Omental fat pad (tissue), 4 donors: ENCODE results near the gene C12orf56. TPM values are rescaled to one million over a fixed set of nuclear protein-coding genes. Genes with fewer than 3 reads are reported as not detected.
"Not testable (repeated sequence)": the region's sequence is repeated elsewhere in the genome, so short reads cannot be mapped to it uniquely, and the experiment has no call there.

Experiments used
- ATAC-seq: fragments of 150-250 bp; one replicate; pipeline ENCODE4 v1.9.1; 2016; ENCODE audit warnings: mild to moderate bottlenecking, moderate library complexity; ENCODE audit not compliant: low FRiP score
- DNase-seq: peaks from one replicate; pipeline ENCODE4 v3.0.0-alpha.2; 2019; ENCODE audit warnings: low spot score
- total RNA-seq, 4 donors: library from RNA; depleted of rRNA; stranded (reverse); fragments of >200 nt; gene quantifications; one replicate each; pipeline ENCODE4 v1.1.0, GENCODE V29; 2016
- TF ChIP-seq, protein P1 (sequence below), 3 donors: fragments of 450-650 bp; IDR thresholded peaks; one replicate each; pipeline ENCODE4 v1.5.1; 2016 to 2017; ENCODE audit warnings: antibody characterized with exemption in 3 of 3, mild to moderate bottlenecking in 3 of 3, moderate library complexity in 2 of 3

The C12orf56 gene
- total RNA-seq, 4 donors from 2014 or later = not detected

- TF ChIP-seq, protein P1, sequence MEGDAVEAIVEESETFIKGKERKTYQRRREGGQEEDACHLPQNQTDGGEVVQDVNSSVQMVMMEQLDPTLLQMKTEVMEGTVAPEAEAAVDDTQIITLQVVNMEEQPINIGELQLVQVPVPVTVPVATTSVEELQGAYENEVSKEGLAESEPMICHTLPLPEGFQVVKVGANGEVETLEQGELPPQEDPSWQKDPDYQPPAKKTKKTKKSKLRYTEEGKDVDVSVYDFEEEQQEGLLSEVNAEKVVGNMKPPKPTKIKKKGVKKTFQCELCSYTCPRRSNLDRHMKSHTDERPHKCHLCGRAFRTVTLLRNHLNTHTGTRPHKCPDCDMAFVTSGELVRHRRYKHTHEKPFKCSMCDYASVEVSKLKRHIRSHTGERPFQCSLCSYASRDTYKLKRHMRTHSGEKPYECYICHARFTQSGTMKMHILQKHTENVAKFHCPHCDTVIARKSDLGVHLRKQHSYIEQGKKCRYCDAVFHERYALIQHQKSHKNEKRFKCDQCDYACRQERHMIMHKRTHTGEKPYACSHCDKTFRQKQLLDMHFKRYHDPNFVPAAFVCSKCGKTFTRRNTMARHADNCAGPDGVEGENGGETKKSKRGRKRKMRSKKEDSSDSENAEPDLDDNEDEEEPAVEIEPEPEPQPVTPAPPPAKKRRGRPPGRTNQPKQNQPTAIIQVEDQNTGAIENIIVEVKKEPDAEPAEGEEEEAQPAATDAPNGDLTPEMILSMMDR (IDR thresholded peaks at IDR 0.05) = no peak
- no peak for DNase-seq
- ATAC-seq = no peak
These were observed 38.4 kb downstream of the C12orf56 start for GRCh38 chr12:64352181-64352580.

- DNase-seq = no peak
- no peak for ATAC-seq
- TF ChIP-seq, protein P1 (IDR thresholded peaks at IDR 0.05) = no peak
These were observed 39.3 kb downstream of the C12orf56 start for GRCh38 chr12:64351265-64351664.

DNA sequence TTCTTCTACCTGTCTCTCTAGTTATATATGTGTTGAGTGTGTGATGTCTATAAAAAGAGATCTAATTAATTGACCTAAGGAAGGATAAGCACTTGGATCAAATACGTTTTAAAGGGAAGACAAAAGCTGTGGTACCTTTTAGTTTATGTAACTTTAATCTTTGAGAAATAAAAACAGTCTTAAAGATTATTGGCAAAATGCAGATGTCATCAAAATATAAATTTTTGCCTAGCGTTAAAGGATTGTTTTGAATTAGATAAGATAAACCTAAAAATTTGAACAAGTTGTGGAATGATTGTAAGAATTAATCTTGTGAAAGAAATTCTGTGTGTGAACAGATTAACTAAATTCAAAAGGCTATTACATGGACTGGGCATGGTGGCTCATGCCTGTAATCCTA is 42.9 kb downstream of the C12orf56 start:
- TF ChIP-seq, protein P1 (IDR thresholded peaks at IDR 0.05) = no peak
- ATAC-seq = no peak
- no peak for DNase-seq

DNA sequence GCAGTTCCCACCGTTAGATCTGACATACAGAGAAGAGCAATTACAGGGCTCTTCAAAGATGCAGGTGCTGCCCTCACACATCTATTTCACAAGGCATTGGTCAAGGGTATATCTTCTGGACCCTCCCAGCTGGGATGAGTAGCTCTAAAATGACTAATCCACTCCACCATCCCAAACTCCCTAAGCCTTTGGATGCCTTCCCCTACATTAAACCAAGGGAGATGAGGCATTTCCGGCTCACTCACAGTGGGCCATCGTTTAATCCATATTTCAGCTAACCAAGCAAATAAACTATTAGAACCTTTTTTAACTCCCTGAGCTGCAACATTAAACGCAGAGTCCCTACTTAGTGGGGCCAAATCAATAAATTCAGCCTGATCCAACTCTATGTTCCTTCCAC is 45.9 kb downstream of the C12orf56 start:
- DNase-seq, ATAC-seq: not testable (repeated sequence)

DNA sequence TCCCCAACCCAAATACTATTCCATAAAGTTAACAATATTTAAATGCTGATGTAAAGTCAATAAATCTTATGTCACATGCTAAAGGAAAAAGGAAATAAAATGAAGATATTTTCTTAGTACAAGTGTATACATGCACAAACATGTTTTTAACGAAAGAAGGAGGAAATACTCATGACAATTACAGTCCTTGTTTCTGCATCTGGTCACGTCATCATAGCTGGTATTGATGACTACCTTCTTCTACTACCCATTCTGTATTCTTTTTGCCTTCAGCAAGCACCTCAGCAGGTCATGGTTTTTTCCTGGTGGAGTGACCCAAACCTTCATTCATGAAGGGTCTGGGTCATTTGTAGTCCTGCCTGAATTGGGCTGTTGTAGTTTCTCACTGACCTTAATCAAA is 50.0 kb downstream of the C12orf56 start:
- ATAC-seq, DNase-seq: not testable (repeated sequence)

GRCh38 chr12:64335886-64336466 is 54.6 kb downstream of the C12orf56 start:
- DNase-seq (no peak), ATAC-seq (no peak)
- TF ChIP-seq, protein P1 (IDR thresholded peaks at IDR 0.05) = no peak

GRCh38 chr12:64332938-64333337 is 57.6 kb downstream of the C12orf56 start:
- ATAC-seq (no peak), DNase-seq (no peak)
- TF ChIP-seq, protein P1 (IDR thresholded peaks at IDR 0.05) = no peak

DNA sequence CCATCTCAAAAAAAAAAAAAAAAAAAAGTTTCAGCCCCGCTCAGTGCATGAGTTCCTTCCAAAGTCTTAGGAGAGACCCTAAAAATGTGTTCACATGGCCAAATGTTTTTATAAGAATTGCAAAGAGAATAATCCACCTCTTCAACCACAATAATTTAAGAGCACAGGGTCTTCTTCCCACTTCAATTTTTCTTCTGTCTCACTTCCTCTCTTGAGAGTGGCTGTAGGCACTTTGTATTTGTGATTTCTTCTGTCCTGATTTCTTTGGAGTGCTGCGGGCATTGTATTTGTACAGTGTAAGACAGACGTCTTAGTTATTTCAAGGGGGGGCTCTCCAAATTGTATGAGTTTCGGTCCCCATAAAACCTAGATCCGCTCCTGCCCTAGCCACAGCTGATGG is 58.3 kb downstream of the C12orf56 start:
- ATAC-seq (no peak), DNase-seq (no peak)
- TF ChIP-seq, protein P1 (IDR thresholded peaks at IDR 0.05) = no peak

GRCh38 chr12:64329031-64329710 is 61.4 kb downstream of the C12orf56 start:
- DNase-seq, ATAC-seq: not testable (repeated sequence)
